CD1c-positive myeloid dendritic cell (primary cell): ENCODE measurements around the gene ACO2.
A peak's percentile ranks its signal among the peaks of the same experiment; 100 is the strongest.
"Not testable (repeated sequence)": the region's sequence is repeated elsewhere in the genome, so short reads cannot be mapped to it uniquely, and the experiment has no call there.

Experiments
- DNase-seq: peaks from one replicate; pipeline ENCODE4 v3.0.0-alpha.2; 2016; ENCODE audit errors: extremely low spot score

Gene ACO2

GRCh38 chr22:41468381-41469217, at the start of gene ACO2, which contains the start of gene PHF5A:
ACO2 (plus strand) TSS chr22:41469117; CDS start chr22:41469147, 30 bp downstream.
PHF5A (minus strand) TSS chr22:41468692; CDS start chr22:41468653, 39 bp downstream.
- DNase-seq, result peak; percentile 99

DNA sequence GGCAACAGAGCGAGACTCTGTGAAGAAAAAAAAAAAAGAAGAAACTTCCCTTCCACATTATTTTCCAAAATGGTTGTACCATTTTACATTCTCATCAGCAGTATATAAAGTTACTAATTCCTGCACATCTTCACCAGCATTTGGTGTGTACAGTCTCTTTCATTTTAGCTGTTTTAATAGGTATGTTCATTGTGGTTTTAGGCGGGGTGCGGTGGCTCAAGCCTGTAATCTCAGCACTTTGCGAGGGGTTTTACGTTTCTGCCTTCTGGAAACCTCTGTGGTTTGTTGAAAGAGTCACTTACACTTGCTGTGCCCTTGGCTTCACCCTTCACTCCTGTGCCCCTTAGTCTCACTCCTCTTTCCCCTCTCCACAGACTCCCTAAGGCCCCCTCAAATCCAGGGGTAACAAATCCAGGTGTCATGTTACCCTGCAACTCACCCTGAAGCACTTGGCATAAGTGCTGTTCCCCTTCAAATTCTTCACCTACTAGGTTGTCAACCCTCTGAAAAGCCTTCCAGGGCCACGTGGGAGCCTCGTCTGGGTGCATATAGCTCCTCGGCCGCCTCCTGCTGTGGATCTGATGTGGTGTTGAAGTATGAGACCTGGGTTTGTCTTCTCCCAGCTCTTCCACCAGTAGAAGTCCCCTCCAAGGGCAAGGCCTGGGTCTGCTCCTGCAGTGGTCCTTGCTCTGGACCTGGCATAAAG, 43.1 kb upstream of the ACO2 start:
- DNase-seq, result no peak

DNA sequence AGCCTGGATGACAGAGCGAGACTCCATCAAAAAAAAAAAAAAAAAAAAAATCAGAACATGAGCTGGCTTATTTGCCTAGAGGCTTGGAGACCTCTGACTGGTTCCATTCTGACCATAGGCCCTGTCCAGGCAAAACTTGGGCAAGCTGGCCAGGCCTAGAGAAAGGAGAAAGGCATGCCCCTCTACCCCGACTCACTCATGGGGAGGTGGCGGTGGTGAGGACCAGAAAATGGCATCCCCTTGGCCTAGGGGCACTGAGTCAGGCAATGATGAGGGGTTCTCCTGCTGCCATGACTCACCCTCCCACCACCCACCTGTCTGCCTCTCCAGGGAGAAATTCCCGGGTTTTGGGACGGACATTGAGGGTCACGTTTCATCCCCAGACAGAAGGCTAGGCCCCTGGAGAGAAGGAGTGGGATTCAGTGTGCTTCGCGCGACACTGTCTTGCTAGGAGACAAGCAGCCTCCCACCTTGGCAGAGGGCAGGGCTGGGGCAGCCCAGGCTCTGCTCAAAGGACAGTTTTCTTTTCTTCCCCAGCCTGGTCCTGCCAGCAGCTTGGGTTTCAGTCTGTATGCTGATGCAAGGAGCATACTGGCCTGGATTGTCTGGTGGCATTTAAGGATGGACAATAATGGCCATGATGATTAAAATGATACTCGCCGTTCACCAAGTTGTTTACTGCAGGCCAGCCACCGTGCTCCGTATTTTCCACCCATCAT, 39.5 kb upstream of the ACO2 start:
- DNase-seq, result no peak

GRCh38 chr22:41429951-41430332, 39.0 kb upstream of the ACO2 start:
- no peak for DNase-seq

DNA sequence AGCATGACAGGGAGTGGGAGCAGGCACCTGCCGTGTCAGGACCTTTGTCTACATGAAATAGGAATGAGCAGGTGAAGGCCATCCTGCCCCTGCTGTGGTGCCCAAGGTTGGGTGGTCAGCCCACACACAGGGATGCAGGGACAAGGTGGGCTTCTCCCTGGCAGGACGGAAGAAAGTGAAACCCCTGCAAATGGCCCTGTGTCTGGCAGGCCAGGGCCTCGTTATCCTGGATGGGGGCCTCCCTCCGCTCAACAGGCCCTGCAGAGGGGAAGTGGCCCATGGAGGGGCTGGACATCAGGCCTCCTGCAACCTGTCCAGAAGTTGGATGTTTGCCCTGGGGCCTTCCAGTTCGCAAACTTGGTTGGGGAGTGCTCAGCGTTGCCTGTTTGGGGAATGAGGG, 37.3 kb upstream of the ACO2 start:
- DNase-seq, result no peak

DNA sequence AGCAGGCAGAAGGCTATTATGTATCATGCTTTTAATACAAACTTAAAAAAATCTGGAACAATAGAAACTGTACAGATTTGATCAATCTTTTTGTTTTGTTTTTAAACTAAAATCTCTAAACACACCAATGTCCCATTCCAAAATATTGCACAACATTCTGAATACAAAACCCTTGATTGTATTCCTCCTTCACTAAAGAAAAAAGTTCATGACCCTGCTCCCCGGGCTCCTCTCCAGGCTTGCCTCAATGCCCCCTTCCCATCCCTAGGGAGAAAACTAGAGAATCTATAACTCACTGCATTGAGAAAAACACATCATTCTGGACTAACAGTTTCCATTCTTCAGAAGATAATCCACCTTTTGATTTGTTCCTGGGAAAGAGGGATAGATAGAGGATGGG, 35.4 kb upstream of the ACO2 start:
- DNase-seq, result not testable (repeated sequence)

- DNase-seq, result not testable (repeated sequence)
Measured at GRCh38 chr22:41434361-41435003, 34.4 kb upstream of the ACO2 start.

DNA sequence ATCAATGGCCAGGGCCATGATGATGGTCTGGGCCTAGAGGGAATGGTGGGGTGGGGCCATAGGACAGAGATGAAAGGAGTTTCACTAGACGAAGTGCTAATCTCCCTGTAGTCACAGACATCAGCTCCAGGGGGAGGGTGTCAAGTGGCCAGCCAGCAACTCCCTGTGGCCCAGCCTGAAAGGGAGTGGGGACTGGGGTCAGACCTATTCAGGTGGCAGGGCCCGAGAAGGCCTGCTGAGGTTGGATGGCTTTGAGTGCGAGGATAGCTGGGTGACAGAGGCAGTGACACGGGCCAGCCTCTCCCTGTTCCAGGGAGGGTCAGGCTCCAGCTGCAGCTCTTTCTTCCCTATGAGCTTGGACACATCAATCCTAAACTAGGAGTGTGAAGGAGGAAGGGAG, 33.4 kb upstream of the ACO2 start:
- DNase-seq, result no peak

DNA sequence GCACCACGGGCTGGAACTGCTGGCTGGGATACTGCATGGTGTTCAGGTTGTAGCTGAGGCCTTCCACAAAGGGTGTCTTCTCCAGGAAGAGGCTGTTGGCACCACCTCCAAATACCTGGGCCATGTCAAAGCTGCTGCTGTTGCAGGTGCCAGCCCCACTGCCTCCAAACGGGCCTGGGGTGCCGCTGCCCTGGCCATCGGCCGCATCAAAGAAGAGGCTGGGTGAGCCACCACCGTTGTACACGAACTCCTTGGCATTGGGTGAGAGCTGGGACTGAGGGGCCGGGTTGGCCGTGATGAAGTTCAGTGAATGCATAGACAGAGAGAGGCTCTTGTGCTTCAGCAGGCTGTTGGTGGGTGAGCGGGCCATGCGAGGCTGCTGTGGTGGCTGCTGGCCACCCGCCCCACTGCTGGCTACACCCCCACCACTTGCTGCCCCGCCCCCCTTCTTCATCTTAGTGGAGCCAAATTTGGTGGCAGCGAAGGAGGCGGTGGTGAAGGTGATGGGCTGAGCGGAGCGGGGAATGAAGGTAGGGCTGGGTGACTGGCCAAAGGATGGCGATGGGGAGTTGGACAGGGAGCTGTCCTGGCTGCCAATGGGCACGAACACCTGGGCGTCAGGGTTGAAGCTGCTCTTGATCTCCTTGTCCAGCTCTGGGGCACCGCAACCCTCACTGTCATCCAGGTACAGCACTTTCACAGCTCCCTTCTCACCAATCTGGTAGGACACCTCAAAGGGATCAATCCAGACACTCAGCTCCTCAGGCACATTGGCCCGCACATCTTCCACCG, 32.4 kb upstream of the ACO2 start:
- no peak for DNase-seq

- no peak for DNase-seq
Measured at GRCh38 chr22:41437198-41437597, 31.7 kb upstream of the ACO2 start.

GRCh38 chr22:41440511-41440910, 28.4 kb upstream of the ACO2 start:
- DNase-seq, result not testable (repeated sequence)

- DNase-seq, result no peak
Measured at GRCh38 chr22:41442240-41442792, 26.6 kb upstream of the ACO2 start.

- DNase-seq, result peak; percentile 94
Measured at GRCh38 chr22:41444360-41445128, 24.4 kb upstream of the ACO2 start.

DNA sequence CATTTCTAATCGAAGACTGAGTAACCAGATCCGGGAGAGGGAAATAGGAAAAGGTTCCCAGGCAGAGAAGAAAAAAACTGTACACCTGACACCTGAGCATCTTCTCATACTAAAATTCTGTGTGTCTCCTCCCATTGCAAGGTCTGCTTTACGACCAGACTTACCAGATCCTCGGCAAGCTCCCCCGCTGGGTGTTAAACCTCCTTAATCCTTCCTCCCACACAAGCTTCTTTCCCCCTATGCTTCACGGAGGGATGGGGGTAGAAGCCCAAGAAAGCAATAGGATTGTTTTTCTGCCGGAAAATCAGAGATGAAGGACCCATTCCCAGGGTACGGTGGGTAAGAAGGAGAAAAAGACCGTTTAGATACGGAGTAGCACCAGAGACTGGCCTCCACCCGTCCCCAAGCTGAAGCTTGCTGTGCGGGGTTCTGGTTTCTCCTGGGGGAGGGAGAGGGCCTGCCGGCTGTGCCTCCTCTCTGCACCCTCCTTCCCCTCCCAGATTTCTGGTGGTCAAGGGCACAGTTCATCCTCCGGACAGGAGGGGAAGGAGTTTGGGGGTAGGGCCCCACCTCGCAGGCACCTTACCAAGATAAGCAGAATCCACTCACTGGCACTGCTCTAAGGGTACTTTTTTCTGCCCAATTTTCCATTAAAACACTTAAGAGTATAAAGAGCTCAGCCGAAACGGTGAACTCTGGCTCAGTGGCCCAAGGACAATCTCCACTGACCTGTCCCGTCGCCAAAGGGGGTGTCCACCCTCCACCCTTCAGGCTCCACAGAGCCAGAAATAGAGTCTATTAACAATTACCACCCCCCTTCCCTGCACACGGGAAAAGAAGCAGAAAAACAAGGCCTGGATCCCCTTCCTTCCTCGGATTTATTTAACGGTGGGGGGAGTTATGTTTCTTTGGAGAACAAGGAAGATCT, 23.5 kb upstream of the ACO2 start:
- peak; percentile 29 for DNase-seq

GRCh38 chr22:41446057-41446501, 22.8 kb upstream of the ACO2 start:
- DNase-seq, result peak; percentile 23

DNA sequence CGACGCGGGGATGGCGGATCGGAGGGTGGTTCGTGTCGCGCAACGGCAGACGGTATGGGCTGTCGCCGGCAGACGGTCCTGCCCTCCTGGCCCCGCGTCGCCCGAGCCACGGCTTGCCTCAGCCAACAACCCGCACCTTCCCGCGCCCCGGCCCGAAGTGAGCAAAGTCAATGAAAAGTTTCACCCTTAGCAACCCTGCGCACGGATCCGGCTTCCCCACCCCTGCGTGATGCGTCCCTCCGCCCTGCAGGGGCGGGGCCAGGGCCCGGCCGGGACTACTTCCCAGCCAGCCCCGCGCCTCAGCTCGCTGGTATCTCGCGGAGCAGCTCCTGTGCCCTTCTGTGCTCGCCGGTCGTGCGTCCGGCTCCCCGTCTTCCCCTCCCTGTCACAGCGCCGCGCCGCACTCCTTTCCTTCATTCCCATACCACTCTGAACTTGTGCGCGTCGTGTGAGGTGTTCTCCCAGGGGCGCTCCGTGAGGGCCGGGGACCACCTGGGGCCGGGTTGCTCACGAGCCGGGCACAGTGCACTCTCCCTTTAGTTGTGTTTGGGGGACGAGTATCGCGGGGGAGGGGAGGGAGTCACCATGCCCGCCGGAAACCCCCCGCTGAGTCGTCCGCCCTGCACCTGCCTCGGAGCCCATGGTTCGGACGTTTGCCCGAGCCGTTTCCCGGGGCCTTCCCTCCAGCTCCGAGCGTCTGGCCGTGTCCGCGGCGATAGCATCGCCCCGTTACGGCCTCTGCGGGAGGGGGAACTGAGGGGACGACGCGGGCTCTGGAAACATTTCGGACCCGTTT, 22.1 kb upstream of the ACO2 start, which contains the start of gene TOB2:
Gene TOB2 (minus strand): TSS at position 163 of the 796 bp plus-strand sequence. CDS start 9,456 bp downstream, outside the sequence.
- DNase-seq, result peak; percentile 97

GRCh38 chr22:41447435-41448188, 21.3 kb upstream of the ACO2 start:
- DNase-seq, result peak; percentile 62
